ENCODE data around the gene TGM6. TPM values are rescaled to one million over a fixed set of nuclear protein-coding genes. Genes with fewer than 3 reads are reported as not detected.

Gene TGM6
- total RNA-seq, 1 experiment from 2014 or later, result not detected

GRCh38 chr20:2365666-2366065, 15.0 kb upstream of the TGM6 start:
- TF ChIP-seq CBFB (CRISPR knock-in tag; IDR thresholded peaks at IDR 0.05; ENCODE audit: low read depth) (no peak), ATF6 (CRISPR knock-in tag; IDR thresholded peaks at IDR 0.05) (no peak), SMAD4 (CRISPR knock-in tag; IDR thresholded peaks at IDR 0.05) (no peak), NFE2L1 (CRISPR knock-in tag; IDR thresholded peaks at IDR 0.05) (no peak), NR1H2 (CRISPR knock-in tag; IDR thresholded peaks at IDR 0.05) (no peak), MYBL2 (CRISPR knock-in tag; IDR thresholded peaks at IDR 0.05) (no peak), ZNF263 (CRISPR knock-in tag; IDR thresholded peaks at IDR 0.05; ENCODE audit: low read depth) (no peak), OVOL2 (CRISPR knock-in tag; IDR thresholded peaks at IDR 0.05; ENCODE audit: borderline replicate concordance) (no peak), ZNF138 (CRISPR knock-in tag; conservative IDR thresholded peaks at IDR 0.05) (no peak), PRDM15 (CRISPR knock-in tag; IDR thresholded peaks at IDR 0.05) (no peak), ZNF232 (CRISPR knock-in tag; IDR thresholded peaks at IDR 0.05) (no peak)
- TF ChIP-seq, protein P1, sequence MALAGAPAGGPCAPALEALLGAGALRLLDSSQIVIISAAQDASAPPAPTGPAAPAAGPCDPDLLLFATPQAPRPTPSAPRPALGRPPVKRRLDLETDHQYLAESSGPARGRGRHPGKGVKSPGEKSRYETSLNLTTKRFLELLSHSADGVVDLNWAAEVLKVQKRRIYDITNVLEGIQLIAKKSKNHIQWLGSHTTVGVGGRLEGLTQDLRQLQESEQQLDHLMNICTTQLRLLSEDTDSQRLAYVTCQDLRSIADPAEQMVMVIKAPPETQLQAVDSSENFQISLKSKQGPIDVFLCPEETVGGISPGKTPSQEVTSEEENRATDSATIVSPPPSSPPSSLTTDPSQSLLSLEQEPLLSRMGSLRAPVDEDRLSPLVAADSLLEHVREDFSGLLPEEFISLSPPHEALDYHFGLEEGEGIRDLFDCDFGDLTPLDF (CRISPR knock-in tag; IDR thresholded peaks at IDR 0.05), result no peak
- TF ChIP-seq, protein P2, sequence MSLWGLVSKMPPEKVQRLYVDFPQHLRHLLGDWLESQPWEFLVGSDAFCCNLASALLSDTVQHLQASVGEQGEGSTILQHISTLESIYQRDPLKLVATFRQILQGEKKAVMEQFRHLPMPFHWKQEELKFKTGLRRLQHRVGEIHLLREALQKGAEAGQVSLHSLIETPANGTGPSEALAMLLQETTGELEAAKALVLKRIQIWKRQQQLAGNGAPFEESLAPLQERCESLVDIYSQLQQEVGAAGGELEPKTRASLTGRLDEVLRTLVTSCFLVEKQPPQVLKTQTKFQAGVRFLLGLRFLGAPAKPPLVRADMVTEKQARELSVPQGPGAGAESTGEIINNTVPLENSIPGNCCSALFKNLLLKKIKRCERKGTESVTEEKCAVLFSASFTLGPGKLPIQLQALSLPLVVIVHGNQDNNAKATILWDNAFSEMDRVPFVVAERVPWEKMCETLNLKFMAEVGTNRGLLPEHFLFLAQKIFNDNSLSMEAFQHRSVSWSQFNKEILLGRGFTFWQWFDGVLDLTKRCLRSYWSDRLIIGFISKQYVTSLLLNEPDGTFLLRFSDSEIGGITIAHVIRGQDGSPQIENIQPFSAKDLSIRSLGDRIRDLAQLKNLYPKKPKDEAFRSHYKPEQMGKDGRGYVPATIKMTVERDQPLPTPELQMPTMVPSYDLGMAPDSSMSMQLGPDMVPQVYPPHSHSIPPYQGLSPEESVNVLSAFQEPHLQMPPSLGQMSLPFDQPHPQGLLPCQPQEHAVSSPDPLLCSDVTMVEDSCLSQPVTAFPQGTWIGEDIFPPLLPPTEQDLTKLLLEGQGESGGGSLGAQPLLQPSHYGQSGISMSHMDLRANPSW (CRISPR knock-in tag; conservative IDR thresholded peaks at IDR 0.05; ENCODE audit: low read depth), result no peak
- no peaks in the 10 kb centered on the region for H3K27me3 Mint-ChIP-seq (ENCODE audit: low read depth)
- ATAC-seq (no peak), DNase-seq (ENCODE audit: low spot score) (no peak)
- H3K4me3 Mint-ChIP-seq, result no peak overlapping the region
- no peak overlapping the region for H3K27ac Mint-ChIP-seq
- peaks cover 14% of the 10 kb centered on the region for H3K9me3 Mint-ChIP-seq
- ChIA-PET POLR2A (no interaction called here), CTCF (interaction anchor here (1.0 to 1.7 kb wide), 2 partner anchors 22 to 158 kb away, joined by 3 to 5 read pairs; no protein-coding TSS in a partner anchor)
- peaks cover 6% of the 10 kb centered on the region; the same call in 1 of the 2 replicates for H3K4me1 Mint-ChIP-seq
- peaks cover 14% of the 10 kb centered on the region for H3K36me3 Mint-ChIP-seq

GRCh38 chr20:2368621-2369020, 12.1 kb upstream of the TGM6 start:
- Mint-ChIP-seq H3K27me3 (ENCODE audit: low read depth) (peaks cover 3% of the 10 kb centered on the region; the same call in 1 of the 2 replicates), H3K36me3 (no peaks in the 10 kb centered on the region), H3K27ac (no peak overlapping the region), H3K4me1 (peaks cover 3% of the 10 kb centered on the region; the same call in 1 of the 2 replicates), H3K4me3 (no peak overlapping the region), H3K9me3 (no peaks in the 10 kb centered on the region)
- ATAC-seq (no peak), DNase-seq (ENCODE audit: low spot score) (no peak)
- ChIA-PET POLR2A (no interaction called here), CTCF (no interaction called here)
- TF ChIP-seq CBFB (CRISPR knock-in tag; IDR thresholded peaks at IDR 0.05; ENCODE audit: low read depth) (no peak), SMAD3 (CRISPR knock-in tag; IDR thresholded peaks at IDR 0.05; ENCODE audit: borderline replicate concordance) (no peak), ZNF396 (CRISPR knock-in tag; IDR thresholded peaks at IDR 0.05; ENCODE audit: borderline replicate concordance) (no peak), RELA (CRISPR knock-in tag; IDR thresholded peaks at IDR 0.05; ENCODE audit: borderline replicate concordance) (no peak), ELF4 (CRISPR knock-in tag; IDR thresholded peaks at IDR 0.05; ENCODE audit: low read depth) (no peak), IRF1 (CRISPR knock-in tag; IDR thresholded peaks at IDR 0.05) (no peak), TP53 (CRISPR knock-in tag; IDR thresholded peaks at IDR 0.05) (no peak), ZNF416 (CRISPR knock-in tag; IDR thresholded peaks at IDR 0.05) (no peak), NFE2L1 (CRISPR knock-in tag; IDR thresholded peaks at IDR 0.05) (no peak), PRRX2 (CRISPR knock-in tag; IDR thresholded peaks at IDR 0.05) (no peak)
- TF ChIP-seq, protein P3, sequence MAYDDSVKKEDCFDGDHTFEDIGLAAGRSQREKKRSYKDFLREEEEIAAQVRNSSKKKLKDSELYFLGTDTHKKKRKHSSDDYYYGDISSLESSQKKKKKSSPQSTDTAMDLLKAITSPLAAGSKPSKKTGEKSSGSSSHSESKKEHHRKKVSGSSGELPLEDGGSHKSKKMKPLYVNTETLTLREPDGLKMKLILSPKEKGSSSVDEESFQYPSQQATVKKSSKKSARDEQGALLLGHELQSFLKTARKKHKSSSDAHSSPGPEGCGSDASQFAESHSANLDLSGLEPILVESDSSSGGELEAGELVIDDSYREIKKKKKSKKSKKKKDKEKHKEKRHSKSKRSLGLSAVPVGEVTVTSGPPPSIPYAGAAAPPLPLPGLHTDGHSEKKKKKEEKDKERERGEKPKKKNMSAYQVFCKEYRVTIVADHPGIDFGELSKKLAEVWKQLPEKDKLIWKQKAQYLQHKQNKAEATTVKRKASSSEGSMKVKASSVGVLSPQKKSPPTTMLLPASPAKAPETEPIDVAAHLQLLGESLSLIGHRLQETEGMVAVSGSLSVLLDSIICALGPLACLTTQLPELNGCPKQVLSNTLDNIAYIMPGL (CRISPR knock-in tag; IDR thresholded peaks at IDR 0.05), result no peak
- TF ChIP-seq, protein P4, sequence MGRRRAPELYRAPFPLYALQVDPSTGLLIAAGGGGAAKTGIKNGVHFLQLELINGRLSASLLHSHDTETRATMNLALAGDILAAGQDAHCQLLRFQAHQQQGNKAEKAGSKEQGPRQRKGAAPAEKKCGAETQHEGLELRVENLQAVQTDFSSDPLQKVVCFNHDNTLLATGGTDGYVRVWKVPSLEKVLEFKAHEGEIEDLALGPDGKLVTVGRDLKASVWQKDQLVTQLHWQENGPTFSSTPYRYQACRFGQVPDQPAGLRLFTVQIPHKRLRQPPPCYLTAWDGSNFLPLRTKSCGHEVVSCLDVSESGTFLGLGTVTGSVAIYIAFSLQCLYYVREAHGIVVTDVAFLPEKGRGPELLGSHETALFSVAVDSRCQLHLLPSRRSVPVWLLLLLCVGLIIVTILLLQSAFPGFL (CRISPR knock-in tag; IDR thresholded peaks at IDR 0.05; ENCODE audit: borderline replicate concordance), result no peak

Data from WTC11 (cell line).